ENCODE data around the gene CLDN14.

The CLDN14 gene

DNA sequence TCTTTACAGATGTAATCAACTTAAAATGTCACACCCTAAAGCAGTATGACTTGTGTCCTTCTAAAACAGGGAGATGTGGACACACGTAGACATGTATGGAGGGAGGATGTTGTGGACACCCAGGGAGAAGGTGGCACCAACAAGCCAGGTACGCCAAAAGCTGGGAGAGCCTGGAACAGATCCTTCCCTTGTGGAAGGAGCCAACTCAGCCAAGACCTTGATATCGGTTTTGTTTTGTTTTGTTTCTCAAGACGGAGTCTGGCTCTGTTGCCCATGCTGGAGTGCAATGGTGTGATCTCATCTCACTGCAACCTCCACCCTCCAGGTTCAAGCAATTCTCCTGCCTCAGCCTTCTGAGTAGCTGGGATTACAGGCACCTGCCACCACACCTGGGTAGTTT is 49.1 kb downstream of the CLDN14 start:
- no peak for DNase-seq

DNA sequence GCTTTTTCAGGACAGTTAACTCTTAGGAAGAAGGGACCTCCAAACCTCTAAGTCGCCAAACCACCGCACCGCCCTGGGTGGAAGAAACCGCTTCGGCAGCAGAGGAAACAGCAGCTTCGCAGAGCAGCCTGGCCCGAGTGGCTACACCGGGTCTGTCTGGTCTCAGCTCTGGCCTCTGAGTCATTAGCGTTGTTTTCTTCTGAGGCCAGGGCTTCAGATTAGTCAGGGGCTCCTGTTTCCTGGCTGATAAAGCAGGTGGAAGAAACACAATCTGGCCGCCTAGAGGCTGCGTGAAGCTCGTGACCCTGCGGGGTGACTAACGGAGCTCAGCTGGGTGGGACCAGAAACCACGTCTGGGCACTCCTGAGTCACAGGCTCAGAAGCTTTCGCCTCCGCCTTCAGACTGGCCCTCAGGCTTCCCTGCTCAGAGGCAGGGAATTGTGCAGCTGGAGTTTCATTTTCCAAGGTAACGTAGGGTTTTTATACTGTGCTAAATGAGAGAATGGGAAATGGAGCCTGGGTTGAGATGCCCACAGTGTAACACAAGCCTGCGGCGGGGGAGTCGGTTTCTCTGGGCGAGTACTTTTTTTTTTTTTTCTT is 49.9 kb downstream of the CLDN14 start:
- peak; percentile 45 to 47 for DNase-seq

DNA sequence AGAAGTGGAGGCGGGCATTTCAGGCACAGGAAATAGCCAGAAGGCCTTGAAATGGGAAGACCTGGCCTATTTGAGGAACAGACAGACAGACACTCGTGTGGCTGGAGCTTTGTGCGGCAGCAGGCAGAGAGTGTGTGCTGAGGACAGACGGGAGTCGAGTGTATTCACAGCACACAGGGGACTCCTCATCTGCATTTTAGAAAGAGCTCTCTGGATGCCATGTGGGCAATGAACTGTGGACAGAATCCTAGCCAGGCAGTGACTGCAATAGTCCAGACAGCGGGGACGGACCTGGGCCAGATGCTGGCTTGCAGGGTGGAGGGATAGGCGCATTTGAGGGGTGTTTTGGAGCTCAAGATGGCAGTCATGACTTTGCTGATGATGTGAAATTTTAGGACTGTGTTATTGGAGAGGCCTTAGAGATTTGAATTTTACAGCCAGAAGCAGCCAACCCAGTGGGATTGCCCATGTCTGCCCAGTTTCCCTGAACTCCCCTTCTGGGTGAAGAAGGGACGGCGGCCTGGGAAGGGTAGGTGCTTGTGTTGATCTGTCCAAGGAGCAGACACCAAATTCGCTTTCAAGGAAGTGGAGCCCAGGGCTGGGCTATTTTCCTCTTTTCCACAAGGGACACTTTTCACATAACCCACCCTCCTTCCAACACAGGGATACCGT is 51.0 kb downstream of the CLDN14 start:
- DNase-seq = no peak

DNA sequence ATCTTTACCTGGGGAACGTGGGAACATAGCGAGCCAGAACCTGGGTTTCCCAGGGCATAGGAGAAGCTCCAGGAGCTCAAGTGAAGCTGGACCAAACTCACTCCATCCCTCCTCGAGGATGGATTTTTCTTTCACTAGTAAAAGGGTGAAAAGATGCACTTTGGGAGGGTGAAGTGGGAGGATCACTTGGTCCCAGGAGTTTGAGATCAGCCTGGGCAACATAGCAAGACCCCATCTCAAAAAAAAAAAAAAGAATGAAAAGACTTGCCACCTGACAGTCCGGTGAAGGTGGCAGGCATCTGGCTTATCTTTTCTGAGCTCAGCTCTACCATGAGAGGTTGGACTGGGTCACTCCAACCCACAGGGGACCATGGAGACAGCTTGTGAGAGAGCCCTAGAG is 52.4 kb downstream of the CLDN14 start:
- DNase-seq = no peak

DNA sequence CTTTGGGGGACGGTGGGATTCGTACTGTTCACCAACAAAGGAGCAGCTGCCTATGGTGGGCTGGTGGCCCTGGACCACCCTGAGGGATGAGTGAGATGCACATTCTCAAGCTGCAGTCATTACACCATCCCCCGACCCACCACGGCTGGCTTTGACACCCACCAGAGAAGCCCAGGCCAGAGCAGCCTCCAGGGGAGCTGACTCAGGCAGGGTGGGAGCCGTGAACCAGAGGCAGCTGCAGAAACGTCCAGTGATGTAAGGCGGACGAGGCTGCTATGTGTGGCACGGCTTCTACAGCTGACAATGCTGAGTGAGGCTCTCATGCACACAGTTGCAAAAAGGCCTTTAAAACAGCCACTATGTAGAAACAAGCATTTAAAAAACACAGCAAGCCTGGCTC is 54.6 kb downstream of the CLDN14 start:
- DNase-seq = no peak

DNA sequence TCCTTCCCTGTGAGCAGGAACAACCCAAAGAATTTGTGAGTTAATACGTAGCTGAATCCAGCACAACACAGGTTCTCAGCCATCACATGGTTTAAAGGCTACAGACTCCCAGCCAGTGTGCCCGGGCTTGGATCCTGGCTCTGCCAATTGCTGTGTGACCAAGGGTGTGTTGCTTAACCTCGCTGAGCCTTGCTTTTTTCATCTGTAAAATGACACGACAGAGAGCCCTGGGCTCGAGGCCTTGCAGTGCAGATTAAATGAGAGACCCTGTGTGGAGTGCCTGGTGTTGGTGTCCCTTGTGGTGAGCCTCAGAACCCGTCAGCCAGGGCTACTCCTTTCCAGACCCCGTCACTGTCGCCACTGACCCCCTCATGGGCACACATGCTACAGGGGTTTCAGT is 55.3 kb downstream of the CLDN14 start:
- no peak for DNase-seq

DNA sequence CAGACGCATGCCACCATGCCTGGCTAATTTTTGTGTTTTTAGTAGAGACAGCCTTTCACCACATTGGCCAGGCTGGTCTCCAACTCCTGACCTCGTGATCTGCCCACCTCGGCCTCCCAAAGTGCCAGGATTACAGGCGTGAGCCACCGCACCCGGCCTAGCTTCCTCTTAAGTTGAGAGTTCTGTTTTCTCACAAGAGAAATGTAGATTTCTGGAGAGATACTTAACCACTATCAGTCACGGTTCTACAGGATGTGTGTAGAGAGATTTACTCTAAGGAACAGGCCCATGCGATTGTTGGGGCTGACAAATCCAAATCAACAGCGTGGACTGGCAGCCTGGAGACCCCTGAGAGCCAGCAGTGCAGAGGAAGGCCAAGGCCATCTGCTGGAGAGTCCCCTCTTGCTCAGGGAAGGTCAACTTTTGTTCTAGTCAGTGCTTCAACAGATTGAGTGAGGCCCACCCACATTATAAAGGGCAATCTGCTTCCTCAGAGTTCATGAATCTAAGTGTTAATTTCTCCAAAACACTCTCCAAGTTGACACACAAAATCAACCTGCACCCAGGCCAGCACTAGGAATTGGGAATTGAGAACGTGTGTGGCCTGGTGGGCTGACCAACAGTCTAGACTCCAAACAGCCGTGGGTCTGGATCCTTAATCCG is 56.0 kb downstream of the CLDN14 start:
- DNase-seq = no peak

DNA sequence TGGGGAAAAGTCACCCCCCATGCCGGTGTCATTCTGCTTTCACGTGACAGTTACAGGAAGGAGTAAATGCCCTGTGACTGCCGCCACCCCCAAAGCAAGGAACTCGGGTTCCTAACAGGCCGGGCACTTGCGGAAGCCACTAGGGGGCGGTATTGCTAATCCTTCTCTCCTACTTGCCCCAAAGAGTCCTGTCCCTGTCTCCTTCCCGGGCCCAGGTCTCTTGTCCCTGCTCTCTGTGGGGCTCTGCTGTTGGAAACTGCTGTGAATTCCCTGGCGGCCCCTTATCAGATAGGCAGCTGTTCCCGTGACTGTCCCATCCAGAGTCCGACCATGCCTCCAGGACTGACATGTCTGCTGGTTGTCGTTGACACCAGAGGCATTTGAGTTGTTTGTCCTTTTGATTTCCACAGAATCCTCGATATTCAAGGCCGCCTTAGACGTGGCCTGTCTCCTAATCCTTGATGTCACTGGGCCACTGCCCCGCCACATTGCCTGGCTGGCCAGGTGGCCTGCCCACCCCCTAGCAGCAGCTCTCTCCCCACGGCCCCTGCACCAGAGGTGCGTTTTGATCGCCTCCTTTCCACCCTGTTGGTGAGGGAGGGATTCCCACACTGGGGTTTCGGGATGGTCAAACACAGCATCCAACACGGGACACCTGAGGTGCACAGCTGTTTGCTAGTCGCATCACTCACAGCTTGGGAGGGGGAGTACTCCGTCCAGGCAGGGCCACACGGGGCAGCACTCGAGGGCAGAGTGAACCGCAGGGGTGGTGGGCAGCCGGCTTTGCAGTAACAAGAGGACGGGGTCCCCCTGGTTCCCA is 57.4 kb downstream of the CLDN14 start:
- DNase-seq = peak; percentile 32 to 35

DNA sequence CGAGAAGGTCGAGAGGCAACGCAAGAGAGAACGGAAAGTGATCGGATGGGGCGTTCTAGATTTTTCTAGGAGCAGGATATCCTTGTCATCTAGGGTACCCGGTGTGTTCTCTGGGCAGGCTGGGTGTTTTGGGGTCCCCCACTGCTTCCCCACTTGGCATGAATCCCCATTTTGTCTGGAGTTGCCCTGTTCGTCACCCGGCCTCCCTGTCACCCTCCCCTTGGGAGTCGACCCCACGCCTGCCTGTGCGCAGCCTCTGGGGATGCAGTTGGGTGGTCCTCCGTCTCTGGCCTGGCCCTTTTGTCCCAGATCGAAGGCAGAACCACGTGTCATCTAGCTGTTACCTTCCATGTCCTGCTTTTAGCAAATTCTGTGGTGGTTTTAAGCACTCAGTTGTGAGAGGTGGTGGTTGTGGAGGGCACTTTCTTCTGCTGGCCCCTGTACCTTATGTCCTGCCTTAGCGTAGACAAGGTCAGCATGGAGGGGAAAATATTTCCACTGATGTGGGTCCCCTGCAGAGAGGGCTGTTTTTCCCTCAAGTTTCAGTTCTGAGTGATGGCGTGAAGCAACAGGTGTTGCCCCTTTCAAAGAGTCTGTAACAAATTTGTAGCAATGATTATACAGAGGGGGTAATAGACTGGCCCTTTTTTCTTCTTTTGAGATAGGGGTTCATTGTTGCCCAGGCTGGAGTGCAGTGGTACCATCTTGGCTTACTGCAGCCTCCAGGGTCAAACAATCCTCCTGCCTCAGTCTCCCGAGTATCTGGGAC is 59.2 kb downstream of the CLDN14 start:
- DNase-seq = no peak

DNA sequence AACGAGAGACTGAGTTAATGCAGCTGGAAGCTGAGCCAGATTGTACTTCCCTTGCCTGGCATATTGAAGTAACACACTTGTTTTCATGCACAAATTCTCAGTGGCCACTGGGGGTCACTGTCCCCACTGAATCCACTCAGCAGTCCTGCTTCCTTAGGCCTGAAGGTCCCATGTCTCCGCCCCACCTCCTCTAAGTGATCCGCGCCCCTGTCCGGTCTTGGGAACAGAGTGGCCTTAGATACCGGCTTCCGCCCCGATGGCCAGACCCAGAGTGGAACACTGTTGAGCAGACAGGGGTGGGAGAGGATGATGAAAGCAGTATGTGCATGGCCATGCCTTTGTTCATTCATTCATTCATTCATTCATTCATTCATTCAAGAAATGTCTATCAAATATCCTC is 59.9 kb downstream of the CLDN14 start:
- peak; percentile 38 to 54 for DNase-seq

DNA sequence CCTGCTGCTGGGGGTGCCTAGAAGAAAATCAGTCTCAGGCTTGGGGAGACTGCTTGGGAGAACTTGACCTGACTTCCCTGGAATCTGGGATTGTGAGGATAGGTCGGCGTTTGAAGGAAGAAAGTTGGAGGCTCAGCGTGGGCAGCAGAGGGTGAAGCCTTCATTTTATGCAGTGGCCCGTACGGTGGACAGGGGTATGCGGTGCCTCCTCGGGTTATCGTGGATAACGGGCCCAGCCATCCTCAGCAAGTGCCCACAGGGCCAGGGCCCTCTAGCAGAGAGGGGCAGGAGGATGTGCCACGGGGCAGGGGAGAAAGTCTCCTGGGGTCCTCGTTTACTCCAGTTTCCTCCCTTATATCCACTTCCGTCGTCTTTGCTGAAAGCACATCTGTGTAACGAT is 60.7 kb downstream of the CLDN14 start:
- DNase-seq = no peak

DNA sequence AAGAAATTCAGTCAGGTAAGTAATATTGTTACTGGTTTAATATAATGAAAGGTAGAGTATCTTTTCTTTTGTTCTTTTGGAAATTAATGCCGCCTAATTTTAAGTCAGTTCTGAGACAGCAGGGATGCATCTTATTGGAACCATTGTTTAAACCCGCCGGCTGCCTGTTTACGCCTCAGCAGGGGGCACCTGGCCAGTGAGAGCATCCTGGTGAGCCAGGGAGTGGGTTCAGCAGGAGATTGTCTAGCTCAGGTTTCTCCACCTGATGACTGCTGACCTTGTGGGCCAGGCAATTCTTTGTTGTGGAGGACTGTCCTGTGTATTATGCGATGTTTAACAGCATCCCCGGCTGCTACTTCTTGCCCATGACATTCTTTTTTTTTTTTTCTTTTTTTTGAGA is 64.5 kb downstream of the CLDN14 start:
- DNase-seq = no peak

DNA sequence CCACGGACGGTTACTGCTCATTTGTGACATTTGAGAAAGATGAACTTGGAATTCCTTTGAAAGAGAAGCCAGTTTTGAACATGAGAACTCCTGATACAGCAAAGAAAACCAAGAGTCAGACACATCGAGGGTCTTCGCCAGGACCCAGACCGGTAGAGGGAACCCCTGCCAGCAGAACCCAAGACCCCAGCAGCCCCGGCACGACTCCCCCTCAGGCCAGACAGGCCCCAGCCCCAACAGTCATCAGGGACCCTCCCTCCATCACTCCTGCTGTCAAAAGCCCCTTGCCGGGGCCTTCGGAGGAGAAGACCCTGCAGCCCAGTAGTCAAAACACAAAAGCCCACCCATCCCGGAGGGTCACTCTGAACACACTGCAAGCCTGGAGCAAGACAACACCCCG is 67.0 kb downstream of the CLDN14 start:
- DNase-seq = no peak

DNA sequence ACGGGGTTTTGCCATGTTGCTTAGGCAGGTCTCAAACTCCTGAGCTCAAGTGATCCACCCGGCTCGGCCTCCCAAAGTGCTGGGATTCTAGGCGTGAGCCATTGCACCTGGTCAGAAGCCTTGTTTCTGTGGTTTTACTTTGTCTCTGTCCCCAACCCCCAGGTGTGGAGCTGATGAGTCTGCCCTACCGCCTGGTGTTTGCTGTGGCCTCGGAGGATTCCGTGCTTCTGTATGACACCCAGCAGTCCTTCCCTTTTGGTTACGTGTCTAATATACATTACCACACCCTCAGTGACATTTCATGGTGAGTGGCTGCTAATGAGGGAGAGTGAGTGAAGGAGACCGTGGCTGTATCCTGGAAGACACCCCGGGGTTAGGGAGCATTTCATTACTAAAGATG is 68.6 kb downstream of the CLDN14 start:
- no peak for DNase-seq
